CMK (cell line): ENCODE data around the gene STH.
"Not testable (repeated sequence)": the region's sequence is repeated elsewhere in the genome, so short reads cannot be mapped to it uniquely, and the experiment has no call there.

Source experiments
- DNase-seq: peaks from one replicate; pipeline ENCODE4 v3.0.0-alpha.2; 2010; ENCODE audit warnings: low read depth

The STH gene

GRCh38 chr17:46007461-46007965 is 8.5 kb downstream of the STH start:
- no peak for DNase-seq

- no peak for DNase-seq
Observed at GRCh38 chr17:46008591-46008990, 9.5 kb downstream of the STH start.

GRCh38 chr17:46009681-46010596 is 10.9 kb downstream of the STH start:
- DNase-seq: no peak

GRCh38 chr17:46010597-46011186 is 11.6 kb downstream of the STH start:
- DNase-seq: no peak

GRCh38 chr17:46011711-46012505 is 12.9 kb downstream of the STH start:
- no peak for DNase-seq

GRCh38 chr17:46012506-46013079 is 13.5 kb downstream of the STH start:
- DNase-seq: no peak

- no peak for DNase-seq
Observed at GRCh38 chr17:46013127-46013501, 14.1 kb downstream of the STH start.

- DNase-seq: no peak
Observed at GRCh38 chr17:46013502-46014165, 14.6 kb downstream of the STH start.

- not testable (repeated sequence) for DNase-seq
Observed at GRCh38 chr17:46019408-46019925, 20.4 kb downstream of the STH start.

GRCh38 chr17:46020023-46020761 is 21.1 kb downstream of the STH start:
- DNase-seq: no peak

- no peak for DNase-seq
Observed at GRCh38 chr17:46020998-46021397, 21.9 kb downstream of the STH start.

- DNase-seq: not testable (repeated sequence)
Observed at GRCh38 chr17:46023366-46023765, 24.3 kb downstream of the STH start.

GRCh38 chr17:46023783-46024388 is 24.8 kb downstream of the STH start:
- DNase-seq: no peak

GRCh38 chr17:46024590-46024989 is 25.5 kb downstream of the STH start:
- DNase-seq: no peak

- DNase-seq: no peak
Observed at GRCh38 chr17:46025060-46025459, 26.0 kb downstream of the STH start.

- DNase-seq: no peak
Observed at GRCh38 chr17:46025510-46026165, 26.6 kb downstream of the STH start.

- no peak for DNase-seq
Observed at GRCh38 chr17:46026166-46027047, 27.4 kb downstream of the STH start.
